ENCODE results near the gene PPEF2. TPM values are rescaled to one million over a fixed set of nuclear protein-coding genes. Genes with fewer than 3 reads are reported as not detected.

PPEF2 gene
- total RNA-seq, 1 donor from 2014 or later = not detected

GRCh38 chr4:75891611-75892010 is 10.6 kb downstream of the PPEF2 start:
- no peak overlapping the region for H3K4me3 ChIP-seq (ENCODE audit: low read depth, low read length)
- H3K27me3 ChIP-seq (ENCODE audit: control insufficient read depth, insufficient read depth, low read length) = no peaks in the 10 kb centered on the region
- H3K36me3 ChIP-seq (ENCODE audit: control insufficient read depth, insufficient read depth, low read length) = no peaks in the 10 kb centered on the region
- DNase-seq (ENCODE audit: low read depth) = no peak
- TF ChIP-seq, protein P1, sequence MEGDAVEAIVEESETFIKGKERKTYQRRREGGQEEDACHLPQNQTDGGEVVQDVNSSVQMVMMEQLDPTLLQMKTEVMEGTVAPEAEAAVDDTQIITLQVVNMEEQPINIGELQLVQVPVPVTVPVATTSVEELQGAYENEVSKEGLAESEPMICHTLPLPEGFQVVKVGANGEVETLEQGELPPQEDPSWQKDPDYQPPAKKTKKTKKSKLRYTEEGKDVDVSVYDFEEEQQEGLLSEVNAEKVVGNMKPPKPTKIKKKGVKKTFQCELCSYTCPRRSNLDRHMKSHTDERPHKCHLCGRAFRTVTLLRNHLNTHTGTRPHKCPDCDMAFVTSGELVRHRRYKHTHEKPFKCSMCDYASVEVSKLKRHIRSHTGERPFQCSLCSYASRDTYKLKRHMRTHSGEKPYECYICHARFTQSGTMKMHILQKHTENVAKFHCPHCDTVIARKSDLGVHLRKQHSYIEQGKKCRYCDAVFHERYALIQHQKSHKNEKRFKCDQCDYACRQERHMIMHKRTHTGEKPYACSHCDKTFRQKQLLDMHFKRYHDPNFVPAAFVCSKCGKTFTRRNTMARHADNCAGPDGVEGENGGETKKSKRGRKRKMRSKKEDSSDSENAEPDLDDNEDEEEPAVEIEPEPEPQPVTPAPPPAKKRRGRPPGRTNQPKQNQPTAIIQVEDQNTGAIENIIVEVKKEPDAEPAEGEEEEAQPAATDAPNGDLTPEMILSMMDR (IDR thresholded peaks at IDR 0.05; ENCODE audit: insufficient read depth, low read length, poor library complexity, severe bottlenecking) = no peak

DNA sequence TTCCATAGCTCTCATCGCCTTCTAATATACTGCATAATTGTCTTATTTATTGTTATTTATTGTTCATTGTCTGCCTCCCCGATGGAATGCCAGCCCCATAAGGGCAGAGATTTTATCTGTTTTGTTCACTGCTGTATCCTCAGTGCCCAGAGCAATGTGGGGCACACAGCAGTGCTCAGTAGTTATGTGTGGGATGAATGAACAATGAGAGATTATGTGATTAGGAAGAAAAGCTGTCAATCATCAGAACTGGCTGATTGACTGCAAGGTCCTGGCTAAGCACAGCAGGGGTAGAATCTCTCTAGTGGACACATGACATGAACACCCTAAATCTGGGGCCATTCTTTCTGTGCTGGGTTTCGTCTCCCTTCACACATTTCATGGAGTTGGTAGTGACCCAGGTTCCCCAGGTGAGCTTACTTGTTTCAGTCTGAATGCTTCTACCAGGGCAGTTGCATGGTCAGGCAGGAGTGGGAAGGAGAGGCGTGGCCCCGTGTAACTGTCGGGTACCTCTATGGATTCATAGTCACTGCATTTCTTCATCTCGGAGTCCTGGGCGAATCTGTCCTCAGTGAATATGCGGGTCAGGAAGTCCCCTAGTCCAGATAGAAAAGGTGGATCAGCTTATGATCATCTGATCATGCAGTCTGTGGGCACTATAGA is 12.6 kb downstream of the PPEF2 start:
- H3K36me3 ChIP-seq (ENCODE audit: control insufficient read depth, insufficient read depth, low read length) = no peaks in the 10 kb centered on the region
- no peak overlapping the region for H3K4me3 ChIP-seq (ENCODE audit: low read depth, low read length)
- TF ChIP-seq, protein P1 (IDR thresholded peaks at IDR 0.05; ENCODE audit: insufficient read depth, low read length, poor library complexity, severe bottlenecking) = no peak
- no peak for DNase-seq (ENCODE audit: low read depth)
- H3K27me3 ChIP-seq (ENCODE audit: control insufficient read depth, insufficient read depth, low read length) = no peaks in the 10 kb centered on the region

- TF ChIP-seq, protein P1 (IDR thresholded peaks at IDR 0.05; ENCODE audit: insufficient read depth, low read length, poor library complexity, severe bottlenecking) = no peak
- DNase-seq (ENCODE audit: low read depth) = no peak
Measured at GRCh38 chr4:75886104-75886503, 16.1 kb downstream of the PPEF2 start.

GRCh38 chr4:75881476-75881875 is 20.8 kb downstream of the PPEF2 start:
- Histone ChIP-seq H3K27me3 (ENCODE audit: control insufficient read depth, insufficient read depth, low read length) (no peaks in the 10 kb centered on the region), H3K36me3 (ENCODE audit: control insufficient read depth, insufficient read depth, low read length) (no peaks in the 10 kb centered on the region), H3K4me3 (ENCODE audit: low read depth, low read length) (no peak overlapping the region)
- DNase-seq (ENCODE audit: low read depth) = no peak
- TF ChIP-seq, protein P1 (IDR thresholded peaks at IDR 0.05; ENCODE audit: insufficient read depth, low read length, poor library complexity, severe bottlenecking) = no peak

More at GRCh38 chr4:75886104-75886503, 16.1 kb downstream of the PPEF2 start:
- no peaks in the 10 kb centered on the region for H3K27me3 ChIP-seq (ENCODE audit: control insufficient read depth, insufficient read depth, low read length)
- no peak overlapping the region for H3K4me3 ChIP-seq (ENCODE audit: low read depth, low read length)
- H3K36me3 ChIP-seq (ENCODE audit: control insufficient read depth, insufficient read depth, low read length) = no peaks in the 10 kb centered on the region

GRCh38 chr4:75880278-75880677 is 22.0 kb downstream of the PPEF2 start:
- no peak for DNase-seq (ENCODE audit: low read depth)
- Histone ChIP-seq H3K4me3 (ENCODE audit: low read depth, low read length) (no peak overlapping the region), H3K36me3 (ENCODE audit: control insufficient read depth, insufficient read depth, low read length) (no peaks in the 10 kb centered on the region), H3K27me3 (ENCODE audit: control insufficient read depth, insufficient read depth, low read length) (no peaks in the 10 kb centered on the region)
- TF ChIP-seq, protein P1 (IDR thresholded peaks at IDR 0.05; ENCODE audit: insufficient read depth, low read length, poor library complexity, severe bottlenecking) = no peak

DNA sequence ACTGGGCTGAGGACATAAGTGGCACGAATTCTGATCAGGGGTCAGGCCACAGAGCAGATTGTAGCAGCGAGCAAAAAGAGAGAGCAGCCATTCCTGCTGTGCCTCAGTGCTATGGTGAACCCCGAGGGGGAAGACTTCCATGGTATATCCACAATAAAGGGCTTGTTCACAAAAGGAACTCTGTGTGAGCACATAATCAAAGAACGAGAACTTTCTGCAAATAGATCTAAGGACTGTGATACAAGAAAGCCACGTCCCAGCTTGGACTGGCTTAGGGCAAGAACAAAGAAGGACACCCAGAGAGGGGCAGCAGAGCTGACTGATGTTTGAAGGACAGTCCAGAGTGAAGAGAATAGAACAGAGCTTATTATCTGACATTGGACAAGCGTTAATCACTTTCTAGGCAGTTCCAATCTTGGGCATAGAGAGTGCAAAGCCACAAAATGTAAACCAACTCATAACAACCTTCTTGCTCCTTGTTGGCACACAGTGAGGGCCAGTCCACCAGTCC is 24.0 kb downstream of the PPEF2 start:
- no peaks in the 10 kb centered on the region for H3K36me3 ChIP-seq (ENCODE audit: control insufficient read depth, insufficient read depth, low read length)
- TF ChIP-seq, protein P1 (IDR thresholded peaks at IDR 0.05; ENCODE audit: insufficient read depth, low read length, poor library complexity, severe bottlenecking) = no peak
- DNase-seq (ENCODE audit: low read depth) = no peak
- no peak overlapping the region for H3K4me3 ChIP-seq (ENCODE audit: low read depth, low read length)
- H3K27me3 ChIP-seq (ENCODE audit: control insufficient read depth, insufficient read depth, low read length) = no peaks in the 10 kb centered on the region
